PC-9 (cell line): Measurements from ENCODE around the gene OR10K1. TPM values are rescaled to one million over a fixed set of nuclear protein-coding genes. Genes with fewer than 3 reads are reported as not detected.

Experiments used
- BruUV-seq: library from RNA; stranded (reverse); fragments of 400-500 nt; replicated peaks from 2 replicates; lab custom pipeline; 2021; lab: Mats Ljungman, UMichigan
- CTCF ChIA-PET: fragments of 300-600 bp; sonication (Branson Sonifier 250); formaldehyde crosslinking; loops from one replicate; lab custom pipeline; 2022; ENCODE audit warnings: antibody characterized with exemption; lab: Charles Lee
- POLR2A ChIA-PET: fragments of 300-600 bp; sonication (Branson Sonifier 250); formaldehyde crosslinking; loops from one replicate; lab custom pipeline; 2022; ENCODE audit warnings: antibody characterized with exemption; ENCODE audit not compliant: unreplicated experiment; lab: Charles Lee
- DNase-seq, 2 experiments: peaks; one replicate each; pipeline versions ENCODE4 v3.0.0 to v3.0.0-alpha.2; 2015 to 2022; ENCODE audit warnings: mixed read lengths in 1 of 2
- H2AFZ ChIP-seq: fragments of 200-600 bp; sonication (generic); 2 replicates; pipeline ENCODE4 v1.8.1; 2017; ENCODE audit warnings: antibody characterized with exemption
- H3F3A ChIP-seq: fragments of 200-600 bp; sonication (generic); 2 replicates; pipeline ENCODE4 v1.8.1; 2017; ENCODE audit warnings: antibody characterized with exemption, mild to moderate bottlenecking, low read depth; ENCODE audit not compliant: insufficient read depth
- H3K27ac ChIP-seq: fragments of 200-600 bp; sonication (generic); 2 replicates; pipeline ENCODE4 v1.6.1; 2016; ENCODE audit warnings: mixed run types
- H3K27me3 ChIP-seq: fragments of 200-600 bp; sonication (generic); 2 replicates; pipeline ENCODE4 v1.6.1; 2016; ENCODE audit warnings: low read depth, mixed run types; ENCODE audit not compliant: insufficient read depth
- H3K36me3 ChIP-seq: fragments of 200-600 bp; sonication (generic); 2 replicates; pipeline ENCODE4 v1.6.1; 2016; ENCODE audit warnings: low read depth, mixed run types
- H3K4me1 ChIP-seq: fragments of 200-600 bp; sonication (generic); replicated peaks from 2 replicates; pipeline ENCODE4 v1.6.1; 2016; ENCODE audit warnings: mixed run types; ENCODE audit not compliant: insufficient read depth
- H3K4me2 ChIP-seq: fragments of 200-600 bp; sonication (generic); 2 replicates; pipeline ENCODE4 v1.6.1; 2017; ENCODE audit warnings: mixed run types
- H3K4me3 ChIP-seq: fragments of 200-600 bp; sonication (generic); 2 replicates; pipeline ENCODE4 v1.6.1; 2016; ENCODE audit warnings: mixed run types
- H3K79me2 ChIP-seq: fragments of 200-600 bp; sonication (generic); 2 replicates; pipeline ENCODE4 v1.6.1; 2017; ENCODE audit warnings: low read depth, mixed run types
- H3K9me2 ChIP-seq: fragments of 200-600 bp; sonication (generic); 2 replicates; pipeline ENCODE4 v1.8.1; 2017; ENCODE audit warnings: mild to moderate bottlenecking; ENCODE audit not compliant: insufficient read depth
- H3K9me3 ChIP-seq: fragments of 200-600 bp; sonication (generic); 2 replicates; pipeline ENCODE4 v1.8.1; 2016; ENCODE audit warnings: low read depth; ENCODE audit not compliant: insufficient read depth
- H4K20me1 ChIP-seq: fragments of 200-600 bp; sonication (generic); 2 replicates; pipeline ENCODE4 v1.8.1; 2017; ENCODE audit not compliant: insufficient read depth
- EZH2 ChIP-seq: fragments of 200-600 bp; sonication (generic); IDR thresholded peaks from 2 replicates; pipeline ENCODE4 v1.8.0; 2017; ENCODE audit warnings: antibody characterized with exemption, low read depth
- intact Hi-C: fragments of 100-400 bp; cut with micrococcal nuclease; formaldehyde crosslinking; loops from one replicate; pipeline ENCODE4 v1.10.0; 2022; ENCODE audit not compliant: unreplicated experiment
- total RNA-seq: library from RNA; stranded (reverse); gene quantifications from 2 replicates; pipeline ENCODE4 v1.2.3, GENCODE V29; 2021
- TF ChIP-seq, protein P1 (sequence below): fragments of 200-600 bp; sonication (generic); conservative IDR thresholded peaks from 2 replicates; pipeline ENCODE4 v1.6.1; 2017; ENCODE audit warnings: mixed run types, antibody characterized with exemption, mild to moderate bottlenecking, moderate library complexity

Gene OR10K1
- total RNA-seq, 1 experiment from 2014 or later: not detected

DNA sequence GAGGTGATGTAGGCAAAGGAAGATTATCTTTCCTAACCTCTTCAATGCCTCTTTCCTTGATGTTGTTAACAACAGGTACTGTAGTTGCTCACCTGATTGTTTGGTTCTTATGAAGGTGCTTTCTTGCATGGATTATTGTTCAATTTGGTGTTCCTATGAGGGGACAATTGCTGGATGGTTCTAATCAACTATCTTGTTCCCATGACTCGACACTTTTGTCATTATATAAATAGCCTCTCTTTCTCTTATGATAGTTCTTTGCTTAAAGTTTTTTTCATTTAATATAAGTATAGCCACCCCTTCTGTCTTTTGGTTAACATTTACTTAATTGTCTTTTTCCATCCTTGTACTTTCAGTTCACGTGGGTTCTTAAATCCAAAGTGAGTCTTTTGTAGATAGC is 45.9 kb downstream of the OR10K1 start:
- H2AFZ ChIP-seq: no peak overlapping the region
- POLR2A ChIA-PET: no interaction called here
- TF ChIP-seq, protein P1, sequence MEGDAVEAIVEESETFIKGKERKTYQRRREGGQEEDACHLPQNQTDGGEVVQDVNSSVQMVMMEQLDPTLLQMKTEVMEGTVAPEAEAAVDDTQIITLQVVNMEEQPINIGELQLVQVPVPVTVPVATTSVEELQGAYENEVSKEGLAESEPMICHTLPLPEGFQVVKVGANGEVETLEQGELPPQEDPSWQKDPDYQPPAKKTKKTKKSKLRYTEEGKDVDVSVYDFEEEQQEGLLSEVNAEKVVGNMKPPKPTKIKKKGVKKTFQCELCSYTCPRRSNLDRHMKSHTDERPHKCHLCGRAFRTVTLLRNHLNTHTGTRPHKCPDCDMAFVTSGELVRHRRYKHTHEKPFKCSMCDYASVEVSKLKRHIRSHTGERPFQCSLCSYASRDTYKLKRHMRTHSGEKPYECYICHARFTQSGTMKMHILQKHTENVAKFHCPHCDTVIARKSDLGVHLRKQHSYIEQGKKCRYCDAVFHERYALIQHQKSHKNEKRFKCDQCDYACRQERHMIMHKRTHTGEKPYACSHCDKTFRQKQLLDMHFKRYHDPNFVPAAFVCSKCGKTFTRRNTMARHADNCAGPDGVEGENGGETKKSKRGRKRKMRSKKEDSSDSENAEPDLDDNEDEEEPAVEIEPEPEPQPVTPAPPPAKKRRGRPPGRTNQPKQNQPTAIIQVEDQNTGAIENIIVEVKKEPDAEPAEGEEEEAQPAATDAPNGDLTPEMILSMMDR: no peak
- no peak for TF ChIP-seq EZH2
- no peaks in the 10 kb centered on the region for H3K36me3 ChIP-seq
- H3K79me2 ChIP-seq: no peaks in the 10 kb centered on the region
- no peaks in the 10 kb centered on the region for H3K9me3 ChIP-seq
- no TSS peak for BruUV-seq
- no peaks in the 10 kb centered on the region for H3K9me2 ChIP-seq
- H3K27ac ChIP-seq: no peak overlapping the region
- H3K27me3 ChIP-seq: no peaks in the 10 kb centered on the region
- H3K4me2 ChIP-seq: no peak overlapping the region
- no peak for DNase-seq
- CTCF ChIA-PET: no interaction called here
- no peak overlapping the region for H3K4me3 ChIP-seq
- H3F3A ChIP-seq: no peaks in the 10 kb centered on the region
- H4K20me1 ChIP-seq: no peaks in the 10 kb centered on the region
- intact Hi-C loops: no loop called here
- no peaks in the 10 kb centered on the region for H3K4me1 ChIP-seq

DNA sequence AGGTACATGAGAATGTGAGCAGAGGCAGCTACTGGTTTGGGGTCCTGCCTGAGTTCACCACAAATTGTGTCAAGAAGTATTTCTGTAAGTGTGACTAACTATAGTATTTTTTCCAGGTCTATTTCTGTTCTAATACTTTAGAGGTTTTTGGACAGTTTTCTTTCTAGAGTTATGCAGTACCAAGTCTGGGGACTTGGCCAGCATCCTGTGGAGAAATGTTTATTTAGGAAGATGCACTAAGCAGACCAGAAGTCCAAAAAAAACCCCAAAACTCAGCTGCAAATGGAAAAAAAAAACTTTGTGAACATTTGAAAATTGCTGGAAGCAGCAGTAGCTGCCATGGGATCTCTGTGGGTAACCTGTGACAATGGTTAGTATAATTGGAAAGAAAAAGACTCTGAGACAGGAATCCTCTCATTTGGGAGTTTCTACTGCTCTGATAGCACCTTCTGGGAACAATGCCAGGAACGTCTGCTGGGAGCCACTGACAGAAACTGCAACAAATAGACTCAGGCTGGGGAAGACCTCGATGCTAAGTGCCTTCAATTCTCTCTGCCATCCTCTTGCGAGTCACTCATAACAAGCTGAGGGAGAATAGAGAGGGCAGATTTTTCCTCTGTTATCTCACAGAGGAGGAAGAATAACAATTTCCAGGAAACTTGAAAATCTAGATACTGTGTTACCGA is 48.0 kb downstream of the OR10K1 start:
- intact Hi-C loops: no loop called here
- no TSS peak for BruUV-seq

DNA sequence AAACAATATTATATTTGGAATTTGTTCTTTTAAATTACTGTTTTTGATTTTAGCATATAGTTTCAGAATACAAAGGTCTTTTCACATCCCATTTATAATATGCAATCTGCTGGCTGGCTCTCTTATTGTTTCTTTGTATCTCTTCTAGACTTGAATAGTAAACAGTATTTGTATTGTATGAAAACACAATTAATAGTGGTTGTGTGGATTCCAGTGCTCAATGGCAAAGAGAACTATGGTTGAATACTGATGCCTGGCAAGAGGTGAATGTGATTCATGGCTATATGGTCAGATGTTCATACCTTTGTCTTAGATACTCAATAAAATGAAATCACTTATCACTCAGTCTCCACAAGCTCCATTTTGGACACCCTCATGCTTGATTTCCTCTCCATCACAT is 55.3 kb downstream of the OR10K1 start:
- H3F3A ChIP-seq: no peaks in the 10 kb centered on the region
- POLR2A ChIA-PET: no interaction called here
- intact Hi-C loops: no loop called here
- TF ChIP-seq, protein P1: no peak
- TF ChIP-seq EZH2: no peak
- H3K9me3 ChIP-seq: no peaks in the 10 kb centered on the region
- no peak overlapping the region for H2AFZ ChIP-seq
- H3K27me3 ChIP-seq: no peaks in the 10 kb centered on the region
- H3K27ac ChIP-seq: no peak overlapping the region
- H3K4me2 ChIP-seq: no peak overlapping the region
- H3K9me2 ChIP-seq: no peaks in the 10 kb centered on the region
- no peaks in the 10 kb centered on the region for H3K79me2 ChIP-seq
- H4K20me1 ChIP-seq: no peaks in the 10 kb centered on the region
- no peak overlapping the region for H3K4me3 ChIP-seq
- no peak for DNase-seq
- no TSS peak for BruUV-seq
- CTCF ChIA-PET: no interaction called here
- H3K36me3 ChIP-seq: no peaks in the 10 kb centered on the region
- no peaks in the 10 kb centered on the region for H3K4me1 ChIP-seq

More for the DNA sequence above, 48.0 kb downstream of the OR10K1 start:
- ChIA-PET POLR2A (no interaction called here), CTCF (no interaction called here)
- Histone ChIP-seq H4K20me1 (no peaks in the 10 kb centered on the region), H3K4me2 (no peak overlapping the region), H3K4me3 (no peak overlapping the region), H3F3A (no peaks in the 10 kb centered on the region), H3K4me1 (no peaks in the 10 kb centered on the region), H3K27ac (no peak overlapping the region), H3K27me3 (no peaks in the 10 kb centered on the region), H3K9me2 (no peaks in the 10 kb centered on the region), H3K9me3 (no peaks in the 10 kb centered on the region), H3K79me2 (no peaks in the 10 kb centered on the region), H2AFZ (no peak overlapping the region), H3K36me3 (no peaks in the 10 kb centered on the region)
- DNase-seq: no peak
- TF ChIP-seq EZH2: no peak
- TF ChIP-seq, protein P1: no peak

Other genes starting within 250 kb of the OR10K1 start
- gene CD1A, start 207.4 kb upstream of the OR10K1 start, total RNA-seq: not detected in 2 replicates
- not detected in 2 replicates for gene CD1C, start 171.9 kb upstream of the OR10K1 start, total RNA-seq
- not detected in 2 replicates for gene CD1B, start 130.3 kb upstream of the OR10K1 start, total RNA-seq
- not detected in 2 replicates for gene CD1E, start 107.9 kb upstream of the OR10K1 start, total RNA-seq
- gene OR10T2, start 62.4 kb upstream of the OR10K1 start, total RNA-seq: not detected in 2 replicates
- not detected in 2 replicates for gene OR10K2, start 35.6 kb upstream of the OR10K1 start, total RNA-seq
- gene OR10R2, start 10.4 kb downstream of the OR10K1 start, total RNA-seq: not detected in 2 replicates
- gene OR6Y1, start 92.6 kb downstream of the OR10K1 start, total RNA-seq: not detected in 2 replicates
- not detected in 2 replicates for gene OR6P1, start 108.7 kb downstream of the OR10K1 start, total RNA-seq
- gene OR10X1, start 118.1 kb downstream of the OR10K1 start, total RNA-seq: not detected in 2 replicates
- not detected in 2 replicates for gene OR10Z1, start 143.4 kb downstream of the OR10K1 start, total RNA-seq
- not detected in 2 replicates for gene SPTA1, start 224.9 kb downstream of the OR10K1 start, total RNA-seq
- not detected in 2 replicates for gene OR6K2, start 238.8 kb downstream of the OR10K1 start, total RNA-seq